AG04449 (cell line): ENCODE results near the gene EFNA1.

Experiments
- CTCF ChIA-PET: fragments of 350-600 bp; formaldehyde crosslinking; extraction: SDS; loops from one replicate; lab custom pipeline; 2021; ENCODE audit warnings: antibody characterized with exemption; lab: Yijun Ruan, JAX
- POLR2A ChIA-PET: fragments of 400-600, 350-600 bp; formaldehyde crosslinking; extraction: SDS; loops from one replicate; lab custom pipeline; 2020; ENCODE audit warnings: antibody characterized with exemption, inconsistent platforms; lab: Yijun Ruan, JAX
- DNase-seq: peaks from one replicate; pipeline ENCODE4 v3.0.0-alpha.2; 2010; ENCODE audit warnings: low read depth, low spot score
- H3K4me3 ChIP-seq: 2 replicates; pipeline ENCODE4 v1.5.1; 2011; ENCODE audit warnings: low read depth, mild to moderate bottlenecking, control low read depth, low read length
- TF ChIP-seq, protein P1 (sequence below): IDR thresholded peaks from one replicate; pipeline ENCODE4 v1.5.1; 2011; ENCODE audit warnings: mild to moderate bottlenecking, moderate library complexity, low read length, control low read depth, inconsistent platforms; ENCODE audit not compliant: insufficient read depth; ENCODE audit errors: missing control alignments

EFNA1 gene

GRCh38 chr1:155104605-155105534, 22.8 kb upstream of the EFNA1 start:
- H3K4me3 ChIP-seq: no peak overlapping the region
- TF ChIP-seq, protein P1, sequence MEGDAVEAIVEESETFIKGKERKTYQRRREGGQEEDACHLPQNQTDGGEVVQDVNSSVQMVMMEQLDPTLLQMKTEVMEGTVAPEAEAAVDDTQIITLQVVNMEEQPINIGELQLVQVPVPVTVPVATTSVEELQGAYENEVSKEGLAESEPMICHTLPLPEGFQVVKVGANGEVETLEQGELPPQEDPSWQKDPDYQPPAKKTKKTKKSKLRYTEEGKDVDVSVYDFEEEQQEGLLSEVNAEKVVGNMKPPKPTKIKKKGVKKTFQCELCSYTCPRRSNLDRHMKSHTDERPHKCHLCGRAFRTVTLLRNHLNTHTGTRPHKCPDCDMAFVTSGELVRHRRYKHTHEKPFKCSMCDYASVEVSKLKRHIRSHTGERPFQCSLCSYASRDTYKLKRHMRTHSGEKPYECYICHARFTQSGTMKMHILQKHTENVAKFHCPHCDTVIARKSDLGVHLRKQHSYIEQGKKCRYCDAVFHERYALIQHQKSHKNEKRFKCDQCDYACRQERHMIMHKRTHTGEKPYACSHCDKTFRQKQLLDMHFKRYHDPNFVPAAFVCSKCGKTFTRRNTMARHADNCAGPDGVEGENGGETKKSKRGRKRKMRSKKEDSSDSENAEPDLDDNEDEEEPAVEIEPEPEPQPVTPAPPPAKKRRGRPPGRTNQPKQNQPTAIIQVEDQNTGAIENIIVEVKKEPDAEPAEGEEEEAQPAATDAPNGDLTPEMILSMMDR: no peak
- ChIA-PET POLR2A (no interaction called here), CTCF (interaction anchor here (1.0 to 4.1 kb wide), 5 partner anchors 10 to 70 kb away, joined by 3 to 30 read pairs (median 4); partner anchors contain the start of gene KRTCAP2)
- DNase-seq: no peak

GRCh38 chr1:155105604-155106011, 22.1 kb upstream of the EFNA1 start:
- CTCF ChIA-PET: interaction anchor here (1.9 to 4.1 kb wide), 3 partner anchors 10 to 62 kb away, joined by 7 to 30 read pairs (median 10); no protein-coding TSS in a partner anchor

DNA sequence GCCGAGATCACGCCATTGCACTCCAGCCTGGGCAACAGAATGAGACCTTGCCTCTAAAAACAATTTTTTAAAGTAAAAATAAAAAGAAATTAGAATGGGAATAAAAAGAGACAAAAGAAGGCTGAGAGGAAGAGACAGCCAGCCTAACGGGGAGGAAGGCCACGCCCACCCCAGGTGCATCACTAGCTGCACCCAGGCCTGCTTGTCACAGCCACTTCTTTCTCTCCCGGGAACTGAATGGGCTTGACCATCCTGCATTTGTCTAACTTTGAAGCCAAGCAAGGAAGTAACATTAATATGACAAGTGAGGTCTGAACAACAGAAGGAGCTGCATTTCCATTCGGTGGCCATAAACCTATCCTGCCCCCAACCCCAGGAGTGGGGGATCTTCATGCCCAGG, 20.8 kb upstream of the EFNA1 start:
- DNase-seq: no peak
- ChIA-PET CTCF (interaction anchor here (1.2 to 3.7 kb wide), 4 partner anchors 15 to 66 kb away, joined by 3 to 26 read pairs (median 6); partner anchors contain the start of gene KRTCAP2), POLR2A (no interaction called here)

More at GRCh38 chr1:155105604-155106011, 22.1 kb upstream of the EFNA1 start:
- H3K4me3 ChIP-seq: no peak overlapping the region
- POLR2A ChIA-PET: no interaction called here
- no peak for DNase-seq
- TF ChIP-seq, protein P1: no peak

GRCh38 chr1:155107309-155108264, 20.1 kb upstream of the EFNA1 start:
- no peak for DNase-seq
- POLR2A ChIA-PET: interaction anchor here (1.1 kb wide), 1 partner anchor 29 kb away, joined by 4 read pairs; no protein-coding TSS in a partner anchor
- TF ChIP-seq, protein P1: no peak
- CTCF ChIA-PET: interaction anchor here (1.2 to 3.7 kb wide), 4 partner anchors 15 to 65 kb away, joined by 3 to 26 read pairs (median 6); partner anchors contain the start of gene KRTCAP2
- H3K4me3 ChIP-seq: no peak overlapping the region

More for the DNA sequence above, 20.8 kb upstream of the EFNA1 start:
- TF ChIP-seq, protein P1: no peak
- no peak overlapping the region for H3K4me3 ChIP-seq

GRCh38 chr1:155108296-155108695, 19.4 kb upstream of the EFNA1 start:
- TF ChIP-seq, protein P1: no peak
- no peak overlapping the region for H3K4me3 ChIP-seq
- POLR2A ChIA-PET: interaction anchor here (1.1 kb wide), 1 partner anchor 28 kb away, joined by 4 read pairs; no protein-coding TSS in a partner anchor
- no peak for DNase-seq
- CTCF ChIA-PET: interaction anchor here (2.4 to 3.7 kb wide), 2 partner anchors 16 to 59 kb away, joined by 10 to 26 read pairs; no protein-coding TSS in a partner anchor
